ENCODE measurements around the gene CLHC1.
"Not testable (repeated sequence)": the region's sequence is repeated elsewhere in the genome, so short reads cannot be mapped to it uniquely, and the experiment has no call there.

CLHC1 gene

GRCh38 chr2:55133467-55134315, 98.4 kb downstream of the CLHC1 start:
- DNase-seq, result peak; percentile 74

GRCh38 chr2:55130849-55131248, 101.2 kb downstream of the CLHC1 start:
- no peak for DNase-seq

GRCh38 chr2:55126643-55127042, 105.5 kb downstream of the CLHC1 start:
- DNase-seq, result not testable (repeated sequence)

All from fibroblast of skin of back (primary cell).